Astrocyte (in vitro differentiated cells and primary cell): ENCODE results near the gene STARD13. TPM values are rescaled to one million over a fixed set of nuclear protein-coding genes. Genes with fewer than 3 reads are reported as not detected.

Source experiments
- DNase-seq: peaks from one replicate; pipeline ENCODE4 v3.0.0-alpha.2; 2010; ENCODE audit warnings: low read depth
- FAIRE-seq: peaks from 2 replicates; lab custom pipeline; 2011; peaks lifted over from hg19 to GRCh38; lab: Jason Lieb, UNC
- H2AFZ ChIP-seq: 2 replicates; pipeline ENCODE4 v1.6.0; 2012; ENCODE audit warnings: low read depth, low read length, inconsistent platforms
- H3K27ac ChIP-seq: 2 replicates; pipeline ENCODE4 v1.5.1; 2011; ENCODE audit warnings: low read depth, low read length, inconsistent platforms
- H3K27me3 ChIP-seq: 2 replicates; pipeline ENCODE4 v1.6.0; 2011; ENCODE audit warnings: low read length, inconsistent platforms; ENCODE audit not compliant: insufficient read depth
- H3K36me3 ChIP-seq: 2 replicates; pipeline ENCODE4 v1.5.1; 2011; ENCODE audit warnings: low read length, inconsistent platforms; ENCODE audit not compliant: insufficient read depth
- H3K4me1 ChIP-seq: 2 replicates; pipeline ENCODE4 v1.5.1; 2011; ENCODE audit warnings: low read length, inconsistent platforms; ENCODE audit not compliant: insufficient read depth
- H3K4me2 ChIP-seq: 2 replicates; pipeline ENCODE4 v1.6.0; 2012; ENCODE audit warnings: low read length, inconsistent platforms
- H3K4me3 ChIP-seq: 2 replicates; pipeline ENCODE4 v1.5.1; 2011; ENCODE audit warnings: low read depth, mild to moderate bottlenecking, low read length, inconsistent platforms; ENCODE audit not compliant: insufficient read depth
- H3K79me2 ChIP-seq: 2 replicates; pipeline ENCODE4 v1.6.0; 2012; ENCODE audit warnings: mild to moderate bottlenecking, low read length, inconsistent platforms; ENCODE audit not compliant: insufficient read depth
- H3K9ac ChIP-seq: 2 replicates; pipeline ENCODE4 v1.6.0; 2012; ENCODE audit warnings: mild to moderate bottlenecking, low read length, inconsistent platforms
- H3K9me3 ChIP-seq: 2 replicates; pipeline ENCODE4 v1.5.1; 2012; ENCODE audit warnings: low read depth, mild to moderate bottlenecking, low read length, inconsistent platforms; ENCODE audit not compliant: insufficient read depth
- H4K20me1 ChIP-seq: 2 replicates; pipeline ENCODE4 v1.6.0; 2012; ENCODE audit warnings: low read length, inconsistent platforms; ENCODE audit not compliant: insufficient read depth
- H3K27ac Mint-ChIP-seq: one replicate; pipeline ENCODE4 v1.8.0; 2021; ENCODE audit warnings: mild to moderate bottlenecking, mixed read lengths; ENCODE audit not compliant: unreplicated experiment
- H3K27me3 Mint-ChIP-seq: one replicate; pipeline ENCODE4 v1.8.0; 2021; ENCODE audit warnings: low read depth, mixed read lengths; ENCODE audit not compliant: unreplicated experiment
- H3K36me3 Mint-ChIP-seq: one replicate; pipeline ENCODE4 v1.8.0; 2021; ENCODE audit warnings: low read depth, mixed read lengths; ENCODE audit not compliant: unreplicated experiment
- H3K4me1 Mint-ChIP-seq: one replicate; pipeline ENCODE4 v1.8.0; 2021; ENCODE audit warnings: low read depth, mixed read lengths; ENCODE audit not compliant: unreplicated experiment
- H3K4me3 Mint-ChIP-seq: one replicate; pipeline ENCODE4 v1.8.0; 2021; ENCODE audit warnings: mild to moderate bottlenecking, moderate library complexity, mixed read lengths; ENCODE audit not compliant: unreplicated experiment
- H3K9me3 Mint-ChIP-seq: one replicate; pipeline ENCODE4 v1.8.0; 2021; ENCODE audit warnings: mild to moderate bottlenecking, mixed read lengths; ENCODE audit not compliant: unreplicated experiment
- EZH2 ChIP-seq: IDR thresholded peaks from 2 replicates; pipeline ENCODE4 v1.6.1; 2012; ENCODE audit warnings: mild to moderate bottlenecking, low read length, inconsistent platforms; ENCODE audit not compliant: insufficient read depth
- total RNA-seq: library from RNA; stranded (reverse); gene quantifications from 2 replicates; pipeline ENCODE4 v1.2.1, GENCODE V29; 2021
- TF ChIP-seq, protein P1 (sequence below): IDR thresholded peaks from 2 replicates; pipeline ENCODE4 v1.5.1; 2011; ENCODE audit warnings: low read depth, mild to moderate bottlenecking, inconsistent platforms, low read length, moderate library complexity; ENCODE audit not compliant: insufficient read depth

The STARD13 gene
- total RNA-seq, 1 donor from 2014 or later, result 30.1 TPM

DNA sequence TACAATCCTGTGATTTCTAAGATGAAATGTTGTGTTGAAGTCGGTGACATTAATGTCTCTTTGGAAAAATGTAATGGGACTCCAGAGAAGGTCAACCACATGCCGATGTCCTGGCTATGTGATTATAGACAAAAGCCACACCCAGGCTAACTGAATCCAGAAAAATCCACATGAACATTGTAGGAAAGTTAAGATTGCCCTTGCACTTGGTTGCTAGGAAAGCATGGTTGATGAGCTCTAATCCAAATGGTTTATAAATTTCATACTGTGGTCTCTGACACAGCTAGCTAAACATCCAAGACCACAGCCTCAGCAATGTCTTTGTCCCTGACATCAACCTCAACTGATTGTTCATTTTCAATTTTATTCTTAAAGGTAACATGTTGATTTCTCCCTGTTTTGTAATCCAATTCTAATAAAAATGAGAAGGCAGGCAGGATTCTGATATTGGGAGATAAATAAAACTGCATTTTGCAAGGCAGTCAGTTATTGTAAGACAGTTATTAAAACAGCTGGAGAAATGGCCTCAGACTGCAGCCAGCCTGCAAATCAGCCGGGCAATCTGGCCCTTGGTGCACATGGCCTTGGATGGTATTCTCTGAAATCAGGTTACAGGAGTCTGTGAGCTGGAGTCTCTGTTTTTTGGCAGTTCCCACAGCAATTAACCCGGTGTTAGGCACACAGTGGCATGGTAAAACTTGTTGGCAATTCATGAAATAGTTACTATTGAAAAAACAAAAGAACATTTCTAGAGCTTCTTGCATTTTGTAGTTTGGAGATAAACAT is 93.9 kb downstream of the STARD13 start:
- Mint-ChIP-seq H3K27me3 (no peaks in the 10 kb centered on the region), H3K4me3 (no peak overlapping the region), H3K27ac (peak overlapping the region; percentile 86), H3K36me3 (peaks cover 3% of the 10 kb centered on the region), H3K9me3 (no peaks in the 10 kb centered on the region), H3K4me1 (peaks cover 46% of the 10 kb centered on the region)
- Histone ChIP-seq H3K79me2 (peaks cover 73% of the 10 kb centered on the region), H3K4me1 (peaks cover 66% of the 10 kb centered on the region), H3K4me3 (no peak overlapping the region), H3K9me3 (no peaks in the 10 kb centered on the region), H3K27ac (peak overlapping the region; percentile 80), H3K36me3 (no peaks in the 10 kb centered on the region), H3K4me2 (peak overlapping the region; percentile 53), H3K27me3 (no peaks in the 10 kb centered on the region), H4K20me1 (no peaks in the 10 kb centered on the region), H2AFZ (no peak overlapping the region), H3K9ac (peak overlapping the region; percentile 52)
- TF ChIP-seq EZH2, result no peak
- TF ChIP-seq, protein P1, sequence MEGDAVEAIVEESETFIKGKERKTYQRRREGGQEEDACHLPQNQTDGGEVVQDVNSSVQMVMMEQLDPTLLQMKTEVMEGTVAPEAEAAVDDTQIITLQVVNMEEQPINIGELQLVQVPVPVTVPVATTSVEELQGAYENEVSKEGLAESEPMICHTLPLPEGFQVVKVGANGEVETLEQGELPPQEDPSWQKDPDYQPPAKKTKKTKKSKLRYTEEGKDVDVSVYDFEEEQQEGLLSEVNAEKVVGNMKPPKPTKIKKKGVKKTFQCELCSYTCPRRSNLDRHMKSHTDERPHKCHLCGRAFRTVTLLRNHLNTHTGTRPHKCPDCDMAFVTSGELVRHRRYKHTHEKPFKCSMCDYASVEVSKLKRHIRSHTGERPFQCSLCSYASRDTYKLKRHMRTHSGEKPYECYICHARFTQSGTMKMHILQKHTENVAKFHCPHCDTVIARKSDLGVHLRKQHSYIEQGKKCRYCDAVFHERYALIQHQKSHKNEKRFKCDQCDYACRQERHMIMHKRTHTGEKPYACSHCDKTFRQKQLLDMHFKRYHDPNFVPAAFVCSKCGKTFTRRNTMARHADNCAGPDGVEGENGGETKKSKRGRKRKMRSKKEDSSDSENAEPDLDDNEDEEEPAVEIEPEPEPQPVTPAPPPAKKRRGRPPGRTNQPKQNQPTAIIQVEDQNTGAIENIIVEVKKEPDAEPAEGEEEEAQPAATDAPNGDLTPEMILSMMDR, result no peak
- FAIRE-seq (peak; percentile 82), DNase-seq (peak; percentile 86)

DNA sequence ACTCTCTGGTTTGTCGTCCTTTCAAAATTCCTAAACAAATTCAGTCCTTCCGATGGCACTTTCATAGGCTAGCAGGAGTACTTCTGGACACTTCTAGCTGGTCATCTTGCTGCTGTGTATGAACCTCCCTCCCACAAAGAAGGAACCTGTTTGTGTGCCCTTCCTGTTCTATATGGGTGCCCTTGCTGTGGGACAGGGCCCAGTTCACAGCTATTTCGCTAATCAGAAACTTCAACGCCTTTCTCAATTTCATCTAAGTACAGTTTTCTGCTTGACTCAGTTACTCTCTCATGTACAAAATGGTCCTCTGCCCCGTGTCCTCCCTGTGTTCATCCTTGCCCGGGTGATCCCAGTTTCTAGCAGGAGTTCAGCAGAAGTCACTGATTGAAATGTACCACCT is 96.1 kb downstream of the STARD13 start:
- no peaks in the 10 kb centered on the region for H3K27me3 Mint-ChIP-seq
- no peak overlapping the region for H2AFZ ChIP-seq
- H3K9me3 Mint-ChIP-seq, result no peaks in the 10 kb centered on the region
- H4K20me1 ChIP-seq, result no peaks in the 10 kb centered on the region
- H3K36me3 Mint-ChIP-seq, result peaks cover 3% of the 10 kb centered on the region
- H3K27me3 ChIP-seq, result no peaks in the 10 kb centered on the region
- peaks cover 55% of the 10 kb centered on the region for H3K4me1 Mint-ChIP-seq
- peak overlapping the region; percentile 93 for H3K27ac ChIP-seq
- DNase-seq (no peak), FAIRE-seq (no peak)
- H3K79me2 ChIP-seq, result peaks cover 79% of the 10 kb centered on the region
- no peaks in the 10 kb centered on the region for H3K9me3 ChIP-seq
- peak overlapping the region; percentile 63 for H3K27ac Mint-ChIP-seq
- H3K36me3 ChIP-seq, result no peaks in the 10 kb centered on the region
- H3K4me3 Mint-ChIP-seq, result no peak overlapping the region
- TF ChIP-seq EZH2, result no peak
- TF ChIP-seq, protein P1, result no peak
- H3K4me3 ChIP-seq, result no peak overlapping the region
- no peak overlapping the region for H3K4me2 ChIP-seq
- H3K9ac ChIP-seq, result peak overlapping the region; percentile 78
- peaks cover 73% of the 10 kb centered on the region for H3K4me1 ChIP-seq
